ENCODE data around the gene PHACTR1.
A peak's percentile ranks its signal among the peaks of the same experiment; 100 is the strongest.

Gene PHACTR1

GRCh38 chr6:13248994-13249393 is 532.4 kb downstream of the PHACTR1 start:
- H3K4me3 ChIP-seq (ENCODE audit: low read depth, low read length) = no peak overlapping the region
- in situ Hi-C loops (cut with HindIII; ENCODE audit: low sequenced_read_pairs) = no loop called here

GRCh38 chr6:13249817-13250216 is 533.2 kb downstream of the PHACTR1 start:
- no peak for TF ChIP-seq CTCF (IDR thresholded peaks at IDR 0.05; ENCODE audit: low read depth, low read length)
- in situ Hi-C loops (cut with HindIII; ENCODE audit: low sequenced_read_pairs) = no loop called here
- no peak overlapping the region for H3K4me3 ChIP-seq (ENCODE audit: low read depth, low read length)
- DNase-seq (ENCODE audit: low read depth, low spot score) = no peak

More at GRCh38 chr6:13248994-13249393, 532.4 kb downstream of the PHACTR1 start:
- DNase-seq (ENCODE audit: low read depth, low spot score) = no peak
- no peak for TF ChIP-seq CTCF (IDR thresholded peaks at IDR 0.05; ENCODE audit: low read depth, low read length)

GRCh38 chr6:13250703-13251102 is 534.1 kb downstream of the PHACTR1 start:
- no peak overlapping the region for H3K4me3 ChIP-seq (ENCODE audit: low read depth, low read length)
- no peak for TF ChIP-seq CTCF (IDR thresholded peaks at IDR 0.05; ENCODE audit: low read depth, low read length)
- DNase-seq (ENCODE audit: low read depth, low spot score) = no peak
- in situ Hi-C loops (cut with HindIII; ENCODE audit: low sequenced_read_pairs) = no loop called here

- H3K4me3 ChIP-seq (ENCODE audit: low read depth, low read length) = no peak overlapping the region
- in situ Hi-C loops (cut with HindIII; ENCODE audit: low sequenced_read_pairs) = no loop called here
- peak; percentile 2 for TF ChIP-seq CTCF (IDR thresholded peaks at IDR 0.05; ENCODE audit: low read depth, low read length)
- no peak for DNase-seq (ENCODE audit: low read depth, low spot score)
Measured at GRCh38 chr6:13251242-13251641, 534.7 kb downstream of the PHACTR1 start.

- H3K4me3 ChIP-seq (ENCODE audit: low read depth, low read length) = no peak overlapping the region
- in situ Hi-C loops (cut with HindIII; ENCODE audit: low sequenced_read_pairs) = no loop called here
- no peak for DNase-seq (ENCODE audit: low read depth, low spot score)
- TF ChIP-seq CTCF (IDR thresholded peaks at IDR 0.05; ENCODE audit: low read depth, low read length) = no peak
Measured at GRCh38 chr6:13252790-13253189, 536.2 kb downstream of the PHACTR1 start.

- in situ Hi-C loops (cut with HindIII; ENCODE audit: low sequenced_read_pairs) = no loop called here
- no peak for DNase-seq (ENCODE audit: low read depth, low spot score)
- TF ChIP-seq CTCF (IDR thresholded peaks at IDR 0.05; ENCODE audit: low read depth, low read length) = no peak
- H3K4me3 ChIP-seq (ENCODE audit: low read depth, low read length) = no peak overlapping the region
Measured at GRCh38 chr6:13253272-13253671, 536.7 kb downstream of the PHACTR1 start.
